Spleen (tissue), 7 donors: ENCODE results near the gene FAM168B.

ENCODE experiments used
- POLR2A ChIP-seq, 3 donors: fragments of 450-650 bp; IDR thresholded peaks; one replicate each; pipeline ENCODE4 v1.5.1; 2017; ENCODE audit warnings: antibody characterized with exemption in 3 of 3, mild to moderate bottlenecking in 1 of 3
- POLR2AphosphoS5 ChIP-seq, 3 donors: sonication (generic); formaldehyde crosslinking; IDR thresholded peaks; one replicate each; pipeline ENCODE4 v1.5.1; 2017; ENCODE audit warnings: antibody characterized with exemption in 3 of 3
- TF ChIP-seq, protein P1 (sequence below), 11 experiments: fragments of 200-600 bp in 7 of 11; fragments of 450-650 bp in 4 of 11; sonication (generic) in 4 of 11; IDR thresholded peaks in 8 of 11; conservative IDR thresholded peaks in 3 of 11; 1 replicate in 7 of 11; 2 replicates in 4 of 11; pipeline versions ENCODE4 v1.4.0 to v1.8.0; 2016 to 2021; ENCODE audit warnings: antibody characterized with exemption in 11 of 11, inconsistent platforms in 4 of 11, mild to moderate bottlenecking in 1 of 11
- donor health status: DM: no; HTN: no; CAD: no; lungs with moderate emphysema.
- donor health status: DM: no; HTN: no; CAD: no.
- donor health status: DM: no; HTN: no; CAD: no.

DNA sequence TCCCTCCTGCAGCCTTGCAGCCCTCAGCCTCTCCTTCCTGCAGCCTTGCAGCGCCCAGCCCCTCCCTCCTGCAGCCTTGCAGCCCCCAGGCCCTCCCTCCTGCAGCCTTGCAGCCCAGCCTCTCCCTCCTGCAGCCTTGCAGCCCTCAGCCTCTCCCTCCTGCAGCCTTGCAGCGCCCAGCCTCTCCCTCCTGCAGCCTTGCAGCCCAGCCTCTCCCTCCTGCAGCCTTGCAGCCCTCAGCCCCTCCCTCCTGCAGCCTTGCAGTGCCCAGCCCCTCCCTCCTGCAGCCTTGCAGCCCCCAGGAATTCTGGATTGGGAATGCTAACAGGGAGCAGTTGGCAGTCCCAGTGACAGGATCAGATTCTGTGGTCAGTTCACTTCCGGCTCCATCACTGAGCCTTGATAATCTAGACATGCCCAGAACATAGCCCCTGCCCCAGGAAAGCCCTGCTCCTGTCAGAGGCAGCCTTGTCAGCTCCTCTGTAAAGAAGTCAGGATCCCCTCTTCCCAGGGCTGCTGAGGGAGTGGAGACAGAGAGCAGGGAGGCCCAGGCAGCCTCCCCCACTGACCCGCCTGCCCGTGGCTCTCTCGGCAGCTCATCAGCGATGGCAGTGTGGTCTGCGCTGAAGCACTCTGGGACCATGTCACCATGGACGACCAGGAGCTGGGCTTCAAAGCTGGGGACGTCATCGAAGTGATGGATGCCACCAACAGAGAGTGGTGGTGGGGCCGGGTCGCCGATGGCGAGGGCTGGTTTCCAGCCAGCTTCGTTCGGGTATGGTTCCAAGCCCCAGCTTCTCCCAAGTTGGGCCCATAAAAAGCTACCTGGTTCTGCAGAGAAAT is 54.8 kb downstream of the FAM168B start:
- TF ChIP-seq POLR2A (IDR thresholded peaks at IDR 0.05) (no peak), POLR2AphosphoS5 (IDR thresholded peaks at IDR 0.05) (no peak)
- TF ChIP-seq, protein P1, sequence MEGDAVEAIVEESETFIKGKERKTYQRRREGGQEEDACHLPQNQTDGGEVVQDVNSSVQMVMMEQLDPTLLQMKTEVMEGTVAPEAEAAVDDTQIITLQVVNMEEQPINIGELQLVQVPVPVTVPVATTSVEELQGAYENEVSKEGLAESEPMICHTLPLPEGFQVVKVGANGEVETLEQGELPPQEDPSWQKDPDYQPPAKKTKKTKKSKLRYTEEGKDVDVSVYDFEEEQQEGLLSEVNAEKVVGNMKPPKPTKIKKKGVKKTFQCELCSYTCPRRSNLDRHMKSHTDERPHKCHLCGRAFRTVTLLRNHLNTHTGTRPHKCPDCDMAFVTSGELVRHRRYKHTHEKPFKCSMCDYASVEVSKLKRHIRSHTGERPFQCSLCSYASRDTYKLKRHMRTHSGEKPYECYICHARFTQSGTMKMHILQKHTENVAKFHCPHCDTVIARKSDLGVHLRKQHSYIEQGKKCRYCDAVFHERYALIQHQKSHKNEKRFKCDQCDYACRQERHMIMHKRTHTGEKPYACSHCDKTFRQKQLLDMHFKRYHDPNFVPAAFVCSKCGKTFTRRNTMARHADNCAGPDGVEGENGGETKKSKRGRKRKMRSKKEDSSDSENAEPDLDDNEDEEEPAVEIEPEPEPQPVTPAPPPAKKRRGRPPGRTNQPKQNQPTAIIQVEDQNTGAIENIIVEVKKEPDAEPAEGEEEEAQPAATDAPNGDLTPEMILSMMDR (IDR thresholded peaks at IDR 0.05 in 8 of 11, conservative IDR thresholded peaks at IDR 0.05 in 3 of 11): no peak
